Activated naive CD4-positive, alpha-beta T cell treated with anti-CD3 and anti-CD28 coated beads, Interleukin-2, amount 10 ng/mL, durations not matched to agents 7 days and 5 days (primary cell): Measurements from ENCODE around the gene NT5E.

Source experiments
- CTCF ChIA-PET: fragments of 350-600 bp; sonication (Branson Sonifier 250); formaldehyde crosslinking; loops from one replicate; lab custom pipeline; 2021; ENCODE audit warnings: antibody characterized with exemption; lab: Charles Lee
- DNase-seq: peaks from one replicate; pipeline ENCODE4 v3.0.0-alpha.2; 2020
- H3K27ac Mint-ChIP-seq: one replicate; pipeline ENCODE4 v1.8.0; 2021; ENCODE audit warnings: mild to moderate bottlenecking, moderate library complexity, mixed read lengths
- H3K27me3 Mint-ChIP-seq: one replicate; pipeline ENCODE4 v1.8.0; 2021; ENCODE audit warnings: mild to moderate bottlenecking, mixed read lengths
- H3K36me3 Mint-ChIP-seq: one replicate; pipeline ENCODE4 v1.8.0; 2021; ENCODE audit warnings: mixed read lengths
- H3K4me1 Mint-ChIP-seq: one replicate; pipeline ENCODE4 v1.8.0; 2021; ENCODE audit warnings: mixed read lengths
- H3K4me3 Mint-ChIP-seq: one replicate; pipeline ENCODE4 v1.8.0; 2021; ENCODE audit warnings: mild to moderate bottlenecking, moderate library complexity, mixed read lengths
- H3K9me3 Mint-ChIP-seq: one replicate; pipeline ENCODE4 v1.8.0; 2021; ENCODE audit warnings: mixed read lengths

The NT5E gene

DNA sequence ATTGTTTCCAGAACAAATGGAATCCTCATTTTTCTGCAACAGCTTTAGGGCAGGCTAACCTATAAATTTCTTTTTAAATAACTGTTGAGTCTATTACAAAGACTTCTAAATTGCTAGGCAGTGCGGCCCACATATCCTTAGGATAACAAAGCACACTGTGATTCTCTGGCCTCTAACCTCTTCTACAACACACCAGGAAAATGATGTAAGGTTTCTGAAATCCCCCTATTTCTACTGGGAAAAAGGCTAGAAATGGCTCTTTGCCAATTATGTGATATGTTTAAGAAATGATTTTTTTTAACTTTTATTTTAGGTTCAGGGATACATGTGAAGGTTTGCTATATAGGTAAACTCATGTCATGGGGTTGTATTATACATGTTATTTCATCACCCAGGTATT is 17.3 kb upstream of the NT5E start:
- no peaks in the 10 kb centered on the region for H3K36me3 Mint-ChIP-seq
- H3K4me1 Mint-ChIP-seq = no peaks in the 10 kb centered on the region
- no peaks in the 10 kb centered on the region for H3K9me3 Mint-ChIP-seq
- no peak for DNase-seq
- H3K4me3 Mint-ChIP-seq = no peak overlapping the region
- CTCF ChIA-PET = interaction anchor here (1.1 kb wide), 1 partner anchor 49 kb away, joined by 3 read pairs; no protein-coding TSS in a partner anchor
- H3K27ac Mint-ChIP-seq = no peak overlapping the region
- no peaks in the 10 kb centered on the region for H3K27me3 Mint-ChIP-seq

DNA sequence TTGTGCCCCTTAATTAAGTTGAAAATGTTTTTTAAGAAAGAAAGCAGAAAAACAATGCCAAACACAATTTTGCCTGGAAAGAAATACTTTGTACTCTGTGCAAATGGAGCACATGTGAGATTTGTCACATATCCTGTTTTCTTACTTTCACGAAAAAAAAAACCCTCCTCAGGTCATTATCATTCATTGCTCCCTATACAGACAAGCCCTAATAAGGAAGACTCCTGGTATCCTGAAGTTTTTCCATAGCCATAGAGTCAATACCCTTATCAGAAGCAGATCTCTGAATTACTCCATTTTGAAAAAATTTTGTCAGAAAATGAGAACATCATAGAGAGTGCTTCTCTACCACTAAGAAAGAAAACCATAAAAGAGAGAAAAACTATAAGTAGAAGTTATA is 14.0 kb upstream of the NT5E start:
- CTCF ChIA-PET = no interaction called here
- Mint-ChIP-seq H3K4me1 (no peaks in the 10 kb centered on the region), H3K27me3 (no peaks in the 10 kb centered on the region), H3K27ac (no peak overlapping the region), H3K9me3 (peaks cover 3% of the 10 kb centered on the region), H3K4me3 (no peak overlapping the region), H3K36me3 (no peaks in the 10 kb centered on the region)
- no peak for DNase-seq

GRCh38 chr6:85436411-85436810 is 13.5 kb upstream of the NT5E start:
- no peak for DNase-seq
- Mint-ChIP-seq H3K4me1 (no peaks in the 10 kb centered on the region), H3K36me3 (no peaks in the 10 kb centered on the region), H3K4me3 (no peak overlapping the region), H3K9me3 (peaks cover 3% of the 10 kb centered on the region), H3K27ac (no peak overlapping the region), H3K27me3 (no peaks in the 10 kb centered on the region)
- CTCF ChIA-PET = no interaction called here

DNA sequence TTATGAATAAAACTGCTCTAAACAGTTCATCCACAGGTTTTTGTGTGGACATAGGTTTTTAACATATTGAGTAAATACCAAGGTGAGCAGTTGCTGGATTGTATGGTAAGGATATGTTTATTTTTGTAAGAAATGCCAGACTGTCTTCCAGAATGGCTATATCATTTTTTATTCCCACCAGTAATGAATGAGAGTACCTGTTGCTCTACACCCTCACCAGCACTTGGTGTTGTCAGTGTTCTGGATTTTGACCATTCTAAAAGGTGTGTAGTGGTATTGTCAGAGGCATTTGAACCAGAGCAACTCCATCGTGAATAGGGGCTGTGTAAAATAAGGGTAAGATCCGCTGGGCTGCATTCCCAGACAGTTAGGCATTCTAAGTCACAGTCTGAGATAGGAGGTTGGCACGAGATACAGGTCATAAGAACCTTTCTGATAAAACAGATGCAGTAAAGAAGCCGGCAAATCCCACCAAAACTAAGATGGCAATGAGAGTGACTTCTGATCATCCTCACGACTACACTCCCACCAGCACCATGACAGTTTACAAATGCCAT is 12.9 kb upstream of the NT5E start:
- DNase-seq = no peak
- H3K4me3 Mint-ChIP-seq = no peak overlapping the region
- H3K27ac Mint-ChIP-seq = no peak overlapping the region
- H3K9me3 Mint-ChIP-seq = peaks cover 7% of the 10 kb centered on the region
- no peaks in the 10 kb centered on the region for H3K4me1 Mint-ChIP-seq
- H3K36me3 Mint-ChIP-seq = no peaks in the 10 kb centered on the region
- H3K27me3 Mint-ChIP-seq = no peaks in the 10 kb centered on the region
- CTCF ChIA-PET = no interaction called here

DNA sequence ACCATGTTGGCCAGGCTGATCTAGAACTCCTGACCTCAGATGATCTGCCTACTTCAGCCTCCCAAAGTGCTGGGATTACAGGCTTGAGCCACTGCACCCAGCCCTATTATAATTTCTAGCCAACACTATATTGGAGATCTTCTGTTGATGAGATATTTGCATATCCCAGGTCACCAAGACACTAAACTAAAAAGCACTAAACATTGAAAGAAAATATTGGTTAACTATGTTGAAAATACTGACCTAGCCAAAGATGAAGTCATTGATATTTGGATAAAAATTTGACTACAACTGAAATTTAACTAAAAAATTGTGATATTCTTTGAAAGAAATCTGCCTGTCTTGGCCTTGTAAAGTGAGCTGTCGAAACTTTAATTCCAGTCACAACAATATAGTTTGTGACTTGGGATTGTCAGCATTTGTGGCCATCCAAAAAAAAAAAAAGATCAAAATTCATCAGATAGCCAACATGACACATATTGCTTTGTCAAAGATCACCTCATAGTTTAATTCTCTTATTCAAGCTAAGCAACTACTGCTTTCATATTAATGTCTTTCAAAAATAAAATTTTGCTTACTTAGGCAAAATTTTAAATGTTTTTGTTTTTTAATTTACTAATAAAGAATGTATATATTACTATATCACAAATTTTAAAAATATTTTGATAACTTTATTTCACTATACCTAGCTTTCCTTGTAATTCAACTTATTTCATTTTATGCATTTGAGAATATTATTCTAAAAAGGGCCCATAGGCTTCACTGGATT is 6.3 kb upstream of the NT5E start:
- no peak overlapping the region for H3K4me3 Mint-ChIP-seq
- DNase-seq = no peak
- H3K4me1 Mint-ChIP-seq = peaks cover 8% of the 10 kb centered on the region
- H3K27me3 Mint-ChIP-seq = peaks cover 26% of the 10 kb centered on the region
- peaks cover 6% of the 10 kb centered on the region for H3K9me3 Mint-ChIP-seq
- H3K27ac Mint-ChIP-seq = no peak overlapping the region
- no peaks in the 10 kb centered on the region for H3K36me3 Mint-ChIP-seq
- CTCF ChIA-PET = interaction anchor here (0.6 kb wide), 1 partner anchor 101 kb away, joined by 5 read pairs; no protein-coding TSS in a partner anchor

DNA sequence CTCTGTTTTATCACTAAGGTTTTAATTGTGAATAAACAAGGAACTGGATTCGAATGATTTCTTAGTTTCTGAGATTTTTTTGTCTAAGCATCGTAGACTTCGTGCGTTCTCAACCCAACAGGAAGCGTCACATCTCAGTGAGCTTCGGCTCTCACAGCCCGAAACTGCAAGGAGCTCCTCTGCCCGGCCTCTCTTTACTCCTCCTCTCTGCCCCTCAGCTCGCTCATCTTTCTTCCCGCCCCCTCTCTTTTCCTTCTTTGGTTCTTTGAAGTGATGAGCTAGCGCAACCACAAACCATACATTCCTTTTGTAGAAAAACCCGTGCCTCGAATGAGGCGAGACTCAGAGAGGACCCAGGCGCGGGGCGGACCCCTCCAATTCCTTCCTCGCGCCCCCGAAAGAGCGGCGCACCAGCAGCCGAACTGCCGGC is 480 bp upstream of the NT5E start:
- CTCF ChIA-PET = interaction anchor here (1.4 to 4.3 kb wide), 5 partner anchors 12 to 95 kb away, joined by 4 to 51 read pairs (median 8); no protein-coding TSS in a partner anchor
- Mint-ChIP-seq H3K4me3 (peak overlapping the region; percentile 66), H3K27ac (peak overlapping the region; percentile 53), H3K27me3 (peaks cover 74% of the 10 kb centered on the region), H3K36me3 (no peaks in the 10 kb centered on the region), H3K4me1 (peaks cover 46% of the 10 kb centered on the region), H3K9me3 (no peaks in the 10 kb centered on the region)
- DNase-seq = peak; percentile 56

DNA sequence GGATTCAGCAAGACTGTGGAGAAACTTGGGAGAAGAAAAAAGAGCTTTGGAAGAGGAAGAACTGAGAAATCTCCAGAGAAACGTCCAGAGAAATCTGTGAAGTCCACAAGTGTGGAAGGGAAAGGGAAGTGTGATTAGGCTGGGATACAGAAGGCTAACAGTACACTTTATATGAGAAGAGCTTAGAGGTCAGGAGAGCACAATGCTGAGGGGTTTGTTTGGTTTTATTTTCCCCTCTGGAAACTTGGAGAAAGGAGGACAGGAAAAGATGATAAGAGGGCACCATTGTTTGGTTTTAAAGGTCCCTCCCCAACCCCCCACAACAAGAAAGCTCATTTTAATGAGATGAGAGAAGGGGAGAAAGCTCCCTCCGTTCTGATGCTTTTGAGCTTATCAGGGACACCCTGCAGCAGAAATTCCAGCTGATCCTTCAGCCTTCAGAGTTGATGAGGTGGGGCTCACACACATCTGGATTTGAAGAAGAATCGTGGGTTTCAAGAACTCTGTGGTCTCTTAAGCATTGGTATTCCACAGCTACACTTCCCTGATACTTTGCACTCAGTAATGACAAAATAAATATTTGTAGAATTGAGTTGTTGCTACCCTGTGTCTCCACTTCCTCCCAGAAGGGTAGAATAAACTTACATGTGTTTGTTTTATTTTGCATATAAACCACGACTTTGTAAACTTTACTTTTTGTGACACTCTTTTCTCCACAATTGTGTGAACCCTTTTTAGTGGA is 1.9 kb downstream of the NT5E start:
- CTCF ChIA-PET = interaction anchor here (1.3 to 4.3 kb wide), 4 partner anchors 8 to 97 kb away, joined by 3 to 51 read pairs (median 6); no protein-coding TSS in a partner anchor
- H3K27ac Mint-ChIP-seq = no peak overlapping the region
- H3K9me3 Mint-ChIP-seq = no peaks in the 10 kb centered on the region
- DNase-seq = no peak
- no peak overlapping the region for H3K4me3 Mint-ChIP-seq
- peaks cover 46% of the 10 kb centered on the region for H3K4me1 Mint-ChIP-seq
- no peaks in the 10 kb centered on the region for H3K36me3 Mint-ChIP-seq
- peaks cover 83% of the 10 kb centered on the region for H3K27me3 Mint-ChIP-seq

GRCh38 chr6:85452441-85452881 is 2.6 kb downstream of the NT5E start:
- Mint-ChIP-seq H3K9me3 (no peaks in the 10 kb centered on the region), H3K4me3 (no peak overlapping the region), H3K36me3 (no peaks in the 10 kb centered on the region), H3K27ac (no peak overlapping the region), H3K4me1 (peaks cover 46% of the 10 kb centered on the region), H3K27me3 (peaks cover 85% of the 10 kb centered on the region)
- CTCF ChIA-PET = interaction anchor here (1.3 to 4.3 kb wide), 3 partner anchors 11 to 98 kb away, joined by 3 to 51 read pairs (median 8); no protein-coding TSS in a partner anchor
- no peak for DNase-seq

DNA sequence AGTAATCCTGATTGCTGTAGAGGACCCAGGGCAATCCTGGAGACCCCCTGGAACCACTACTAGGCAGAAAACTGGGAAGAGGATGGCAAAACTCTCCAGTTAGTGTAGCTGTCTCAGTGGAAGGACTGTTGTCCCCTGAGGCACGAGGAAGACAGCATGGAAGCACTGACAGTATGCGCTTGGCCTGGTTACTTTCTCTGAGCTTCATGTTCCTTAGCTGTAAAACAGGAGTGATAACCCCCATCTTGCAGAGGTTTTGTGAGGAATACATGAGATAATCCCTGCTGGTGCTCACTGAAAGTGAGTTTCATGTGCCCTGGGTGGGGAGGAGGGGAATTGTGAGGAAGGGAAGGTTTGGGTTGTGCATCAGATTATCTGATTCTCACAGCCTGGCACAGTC is 3.2 kb downstream of the NT5E start:
- peaks cover 46% of the 10 kb centered on the region for H3K4me1 Mint-ChIP-seq
- CTCF ChIA-PET = interaction anchor here (0.5 to 4.3 kb wide), 3 partner anchors 11 to 84 kb away, joined by 3 to 51 read pairs (median 3); no protein-coding TSS in a partner anchor
- no peaks in the 10 kb centered on the region for H3K9me3 Mint-ChIP-seq
- no peak overlapping the region for H3K27ac Mint-ChIP-seq
- H3K4me3 Mint-ChIP-seq = no peak overlapping the region
- DNase-seq = no peak
- no peaks in the 10 kb centered on the region for H3K36me3 Mint-ChIP-seq
- H3K27me3 Mint-ChIP-seq = peaks cover 79% of the 10 kb centered on the region

DNA sequence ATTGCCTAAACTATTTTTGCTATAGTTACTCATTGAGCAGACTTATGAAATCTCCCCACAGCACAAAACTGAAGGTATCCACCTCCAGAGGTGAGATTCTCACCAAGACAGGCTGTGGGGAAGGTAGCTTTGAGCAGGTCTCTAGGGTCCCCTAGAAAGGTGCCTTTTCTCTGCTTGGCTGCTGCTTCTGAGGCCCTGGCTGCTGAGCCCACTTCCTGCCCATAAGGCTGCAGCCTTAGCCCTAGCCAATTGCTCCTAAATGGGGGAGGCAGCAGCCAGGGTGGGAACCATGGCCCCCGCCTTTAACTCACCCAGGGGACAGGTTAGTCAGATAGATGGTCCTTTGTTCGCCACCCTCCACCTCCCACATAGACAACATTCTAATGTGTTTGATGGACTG is 3.6 kb downstream of the NT5E start:
- CTCF ChIA-PET = interaction anchor here (0.5 to 1.3 kb wide), 2 partner anchors 10 to 84 kb away, joined by 3 read pairs; no protein-coding TSS in a partner anchor

DNA sequence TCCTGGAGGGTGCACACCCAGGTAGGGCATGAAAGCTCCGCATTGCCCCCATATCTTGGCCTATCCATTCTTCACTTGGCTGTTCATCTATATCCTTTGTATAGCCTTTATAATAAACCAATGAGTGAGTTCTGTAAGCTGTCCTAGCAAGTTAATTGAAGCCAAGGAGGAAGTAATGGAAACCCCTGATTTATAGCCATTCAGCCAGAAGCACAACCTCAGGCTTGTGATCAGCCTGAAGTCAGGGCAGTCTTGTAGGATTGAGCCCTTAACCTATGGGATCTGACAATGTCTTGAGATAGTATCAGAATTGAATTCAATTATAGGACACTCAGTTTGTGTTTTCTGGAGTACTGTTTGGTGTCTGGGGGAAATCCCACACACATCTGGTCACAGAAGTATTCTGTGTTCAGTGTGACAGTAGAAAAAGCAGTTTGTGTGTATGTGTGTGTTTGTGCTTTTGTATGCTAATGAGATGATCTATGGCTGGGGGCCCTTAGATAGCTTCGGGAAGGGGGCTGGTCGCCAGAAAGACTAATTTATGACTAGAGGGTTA is 5.7 kb downstream of the NT5E start:
- no peaks in the 10 kb centered on the region for H3K36me3 Mint-ChIP-seq
- no peak overlapping the region for H3K4me3 Mint-ChIP-seq
- H3K27me3 Mint-ChIP-seq = peaks cover 54% of the 10 kb centered on the region
- no peak overlapping the region for H3K27ac Mint-ChIP-seq
- CTCF ChIA-PET = interaction anchor here (2.2 kb wide), 1 partner anchor 27 kb away, joined by 11 read pairs; no protein-coding TSS in a partner anchor
- H3K4me1 Mint-ChIP-seq = peaks cover 50% of the 10 kb centered on the region
- H3K9me3 Mint-ChIP-seq = no peaks in the 10 kb centered on the region
- DNase-seq = no peak

More for the DNA sequence above, 3.6 kb downstream of the NT5E start:
- Mint-ChIP-seq H3K27ac (no peak overlapping the region), H3K4me3 (no peak overlapping the region), H3K9me3 (no peaks in the 10 kb centered on the region), H3K4me1 (peaks cover 48% of the 10 kb centered on the region), H3K36me3 (no peaks in the 10 kb centered on the region), H3K27me3 (peaks cover 75% of the 10 kb centered on the region)
- DNase-seq = no peak

- CTCF ChIA-PET = interaction anchor here (0.6 to 3.8 kb wide), 2 partner anchors 27 to 136 kb away, joined by 3 to 25 read pairs; no protein-coding TSS in a partner anchor
- Mint-ChIP-seq H3K27me3 (peaks cover 42% of the 10 kb centered on the region), H3K9me3 (no peaks in the 10 kb centered on the region), H3K4me3 (no peak overlapping the region), H3K27ac (no peak overlapping the region), H3K4me1 (peaks cover 52% of the 10 kb centered on the region), H3K36me3 (no peaks in the 10 kb centered on the region)
- DNase-seq = no peak
These were observed 6.9 kb downstream of the NT5E start for GRCh38 chr6:85456782-85457181.

- no peak overlapping the region for H3K27ac Mint-ChIP-seq
- peaks cover 56% of the 10 kb centered on the region for H3K4me1 Mint-ChIP-seq
- H3K36me3 Mint-ChIP-seq = no peaks in the 10 kb centered on the region
- no peak overlapping the region for H3K4me3 Mint-ChIP-seq
- no peak for DNase-seq
- CTCF ChIA-PET = interaction anchor here (0.9 to 3.8 kb wide), 2 partner anchors 23 to 25 kb away, joined by 3 to 25 read pairs; no protein-coding TSS in a partner anchor
- no peaks in the 10 kb centered on the region for H3K9me3 Mint-ChIP-seq
- peaks cover 34% of the 10 kb centered on the region for H3K27me3 Mint-ChIP-seq
These were observed 8.3 kb downstream of the NT5E start for GRCh38 chr6:85458184-85458583.
